Erythroblast (primary cell): ENCODE data around the gene AFG3L2.

ENCODE experiments used
- GATA1 ChIP-seq: IDR thresholded peaks from 2 replicates; pipeline ENCODE4 v1.6.1; 2011; ENCODE audit warnings: low read depth, mild to moderate bottlenecking, control low read depth, low read length, moderate library complexity
- POLR2A ChIP-seq: IDR thresholded peaks from 2 replicates; pipeline ENCODE4 v1.6.1; 2011; ENCODE audit warnings: mild to moderate bottlenecking, low read length

GRCh38 chr18:12374401-12374800 is 2.6 kb downstream of the AFG3L2 start:
- no peak for TF ChIP-seq POLR2A
- TF ChIP-seq GATA1 = no peak
